Activated naive CD4-positive, alpha-beta T cell treated with anti-CD3 and anti-CD28 coated beads for 36 hours (primary cell): ENCODE measurements around the gene KRT4. TPM values are rescaled to one million over a fixed set of nuclear protein-coding genes. Genes with fewer than 3 reads are reported as not detected.
"Not testable (repeated sequence)": the region's sequence is repeated elsewhere in the genome, so short reads cannot be mapped to it uniquely, and the experiment has no call there.

ENCODE experiments used
- CTCF ChIA-PET: fragments of 350-600 bp; sonication (Branson Sonifier 250); formaldehyde crosslinking; loops from one replicate; lab custom pipeline; 2021; ENCODE audit warnings: antibody characterized with exemption; lab: Charles Lee
- DNase-seq: peaks from one replicate; pipeline ENCODE4 v3.0.0-alpha.2; 2020
- H3K27ac Mint-ChIP-seq: one replicate; pipeline ENCODE4 v1.8.0; 2021; ENCODE audit warnings: mild to moderate bottlenecking, mixed read lengths
- H3K27me3 Mint-ChIP-seq: one replicate; pipeline ENCODE4 v1.8.0; 2021; ENCODE audit warnings: low read depth, mixed read lengths
- H3K36me3 Mint-ChIP-seq: one replicate; pipeline ENCODE4 v1.8.0; 2021; ENCODE audit warnings: low read depth, mixed read lengths
- H3K4me1 Mint-ChIP-seq: one replicate; pipeline ENCODE4 v1.8.0; 2021; ENCODE audit warnings: low read depth, mixed read lengths
- H3K4me3 Mint-ChIP-seq: one replicate; pipeline ENCODE4 v1.8.0; 2021; ENCODE audit warnings: mild to moderate bottlenecking, moderate library complexity, mixed read lengths
- H3K9me3 Mint-ChIP-seq: one replicate; pipeline ENCODE4 v1.8.0; 2021; ENCODE audit warnings: mixed read lengths
- intact Hi-C: fragments of 100-400 bp; cut with micrococcal nuclease; formaldehyde crosslinking; loops from one replicate; pipeline ENCODE4 v1.15.1; 2023
- total RNA-seq, 2 experiments: library from RNA; stranded (reverse); gene quantifications; one replicate each; pipeline ENCODE4 v1.2.3, GENCODE V29; 2021

KRT4 gene
- total RNA-seq, 2 experiments from 2014 or later = not detected

GRCh38 chr12:52798671-52799504 is 15.0 kb downstream of the KRT4 start:
- no peak overlapping the region for H3K27ac Mint-ChIP-seq
- H3K4me3 Mint-ChIP-seq = no peak overlapping the region
- no peak for DNase-seq
- H3K9me3 Mint-ChIP-seq = no peaks in the 10 kb centered on the region
- H3K36me3 Mint-ChIP-seq = no peaks in the 10 kb centered on the region
- no peaks in the 10 kb centered on the region for H3K4me1 Mint-ChIP-seq
- CTCF ChIA-PET = no interaction called here
- intact Hi-C loops = no loop called here
- no peaks in the 10 kb centered on the region for H3K27me3 Mint-ChIP-seq

- no peaks in the 10 kb centered on the region for H3K27me3 Mint-ChIP-seq
- intact Hi-C loops = no loop called here
- H3K36me3 Mint-ChIP-seq = no peaks in the 10 kb centered on the region
- no peak for DNase-seq
- no peak overlapping the region for H3K27ac Mint-ChIP-seq
- no peak overlapping the region for H3K4me3 Mint-ChIP-seq
- no peaks in the 10 kb centered on the region for H3K4me1 Mint-ChIP-seq
- no peaks in the 10 kb centered on the region for H3K9me3 Mint-ChIP-seq
- CTCF ChIA-PET = interaction anchor here (0.7 to 1.4 kb wide), 2 partner anchors 9 to 81 kb away, joined by 3 to 4 read pairs; no protein-coding TSS in a partner anchor
These were observed 15.8 kb downstream of the KRT4 start for GRCh38 chr12:52798003-52798670.

DNA sequence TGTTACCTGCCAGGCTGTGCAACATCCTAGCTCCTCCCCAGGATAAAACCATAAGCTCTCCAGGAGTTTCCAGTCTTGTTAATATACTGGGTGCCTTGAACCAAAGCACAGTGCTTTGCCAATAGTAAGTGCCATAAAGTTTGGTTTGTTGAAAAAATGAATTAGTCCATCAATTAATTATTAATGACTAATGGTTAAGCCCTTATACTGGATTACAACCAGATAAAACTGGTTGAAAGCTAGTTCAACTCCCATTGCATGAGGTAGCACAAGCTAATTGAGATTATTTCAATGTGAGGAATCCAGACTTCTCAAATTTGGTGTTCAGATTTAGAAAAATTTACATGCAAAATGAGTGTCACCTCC is 16.4 kb downstream of the KRT4 start:
- Mint-ChIP-seq H3K9me3 (no peaks in the 10 kb centered on the region), H3K27me3 (no peaks in the 10 kb centered on the region), H3K4me3 (no peak overlapping the region), H3K27ac (no peak overlapping the region), H3K4me1 (no peaks in the 10 kb centered on the region), H3K36me3 (no peaks in the 10 kb centered on the region)
- no peak for DNase-seq
- intact Hi-C loops = no loop called here
- CTCF ChIA-PET = interaction anchor here (0.7 to 1.4 kb wide), 2 partner anchors 9 to 82 kb away, joined by 3 to 4 read pairs; no protein-coding TSS in a partner anchor

DNA sequence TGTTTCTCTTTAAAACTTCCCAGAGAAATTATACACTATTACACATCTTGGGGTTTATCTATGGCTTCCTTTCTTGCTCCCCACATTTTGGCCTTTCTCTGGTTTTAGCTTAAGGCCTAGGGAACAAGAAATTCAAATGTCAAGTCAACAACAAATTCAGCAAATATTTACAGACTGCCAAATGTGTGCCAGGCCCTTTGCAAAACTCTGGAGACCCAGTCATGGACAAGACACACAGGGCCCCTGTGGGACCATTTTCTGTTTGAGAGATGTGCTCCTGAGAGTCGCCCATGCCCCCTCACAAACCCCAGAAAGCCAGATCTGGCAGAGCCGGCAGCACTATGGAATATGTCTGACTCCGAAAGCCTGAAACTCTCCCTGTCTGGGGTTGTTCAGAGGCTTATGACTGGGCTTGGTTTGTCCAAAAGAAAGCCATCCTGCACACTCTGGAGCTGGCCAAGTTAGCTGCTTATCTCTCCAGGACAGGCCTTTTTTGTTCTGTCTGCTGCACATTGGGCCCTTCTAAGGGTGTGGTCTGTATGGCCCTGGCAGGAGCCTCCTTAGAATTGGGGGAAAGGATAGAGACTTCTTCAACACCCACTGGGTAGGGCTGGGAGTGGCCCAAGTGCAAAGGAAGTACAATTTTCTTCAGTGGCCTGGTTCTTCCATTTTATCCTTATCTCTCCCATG is 16.9 kb downstream of the KRT4 start:
- Mint-ChIP-seq H3K27me3 (no peaks in the 10 kb centered on the region), H3K27ac (no peak overlapping the region)

GRCh38 chr12:52796429-52796794 is 17.5 kb downstream of the KRT4 start:
- intact Hi-C loops = no loop called here
- no peak for DNase-seq
- no peak overlapping the region for H3K27ac Mint-ChIP-seq
- H3K36me3 Mint-ChIP-seq = no peaks in the 10 kb centered on the region
- H3K4me3 Mint-ChIP-seq = no peak overlapping the region
- CTCF ChIA-PET = no interaction called here
- H3K9me3 Mint-ChIP-seq = no peaks in the 10 kb centered on the region
- H3K27me3 Mint-ChIP-seq = no peaks in the 10 kb centered on the region
- H3K4me1 Mint-ChIP-seq = peaks cover 2% of the 10 kb centered on the region

More for the DNA sequence above, 16.9 kb downstream of the KRT4 start:
- no peak for DNase-seq
- H3K9me3 Mint-ChIP-seq = no peaks in the 10 kb centered on the region
- intact Hi-C loops = no loop called here
- CTCF ChIA-PET = interaction anchor here (1.4 kb wide), 1 partner anchor 82 kb away, joined by 4 read pairs; no protein-coding TSS in a partner anchor
- H3K36me3 Mint-ChIP-seq = no peaks in the 10 kb centered on the region
- H3K4me1 Mint-ChIP-seq = no peaks in the 10 kb centered on the region
- no peak overlapping the region for H3K4me3 Mint-ChIP-seq

- H3K4me3 Mint-ChIP-seq = no peak within 1 kb of the TSS
- peaks cover 2% of the 10 kb centered on the region for H3K4me1 Mint-ChIP-seq
These were observed 18.1 kb downstream of the KRT4 start, which contains the start of gene KRT3 for GRCh38 chr12:52795694-52796428. Gene KRT3 (minus strand): TSS chr12:52796117. CDS start chr12:52796042, 75 bp downstream.

DNA sequence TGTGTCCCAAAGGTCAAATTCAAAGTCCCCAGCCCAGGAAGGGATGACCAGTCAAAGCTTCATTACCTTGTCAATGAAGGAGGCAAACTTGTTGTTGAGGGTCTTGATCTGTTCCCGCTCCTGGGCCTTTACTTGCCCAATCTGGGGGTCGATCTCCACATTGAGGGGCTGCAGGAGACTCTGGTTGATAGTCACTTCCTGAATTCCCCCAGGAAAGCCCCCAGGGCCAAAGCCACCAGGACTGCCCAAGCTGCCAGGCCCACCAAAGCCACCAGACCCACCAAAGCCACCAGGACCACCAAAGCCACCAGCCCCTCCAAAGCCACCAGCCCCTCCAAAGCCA is 18.6 kb downstream of the KRT4 start:
- intact Hi-C loops, H3K27ac Mint-ChIP-seq, H3K9me3 Mint-ChIP-seq, H3K36me3 Mint-ChIP-seq, DNase-seq, H3K4me3 Mint-ChIP-seq, H3K4me1 Mint-ChIP-seq, H3K27me3 Mint-ChIP-seq: not testable (repeated sequence)
- CTCF ChIA-PET = interaction anchor here (0.8 kb wide), 1 partner anchor 769 kb away, joined by 3 read pairs; no protein-coding TSS in a partner anchor

More at GRCh38 chr12:52795694-52796428, 18.1 kb downstream of the KRT4 start, which contains the start of gene KRT3:
- CTCF ChIA-PET = no interaction called here
- Mint-ChIP-seq H3K27me3 (no peaks in the 10 kb centered on the region), H3K9me3 (no peaks in the 10 kb centered on the region), H3K27ac (no peak within 1 kb of the TSS), H3K36me3 (no peaks in the 10 kb centered on the region)
- no peak for DNase-seq
- intact Hi-C loops = no loop called here

- intact Hi-C loops = no loop called here
- Mint-ChIP-seq H3K27me3 (peaks cover 8% of the 10 kb centered on the region), H3K9me3 (no peaks in the 10 kb centered on the region), H3K36me3 (no peaks in the 10 kb centered on the region), H3K4me1 (peaks cover 9% of the 10 kb centered on the region), H3K27ac (no peak overlapping the region), H3K4me3 (no peak overlapping the region)
- no peak for DNase-seq
- CTCF ChIA-PET = interaction anchor here (0.8 kb wide), 1 partner anchor 769 kb away, joined by 3 read pairs; no protein-coding TSS in a partner anchor
These were observed 19.2 kb downstream of the KRT4 start for GRCh38 chr12:52794479-52795331.

DNA sequence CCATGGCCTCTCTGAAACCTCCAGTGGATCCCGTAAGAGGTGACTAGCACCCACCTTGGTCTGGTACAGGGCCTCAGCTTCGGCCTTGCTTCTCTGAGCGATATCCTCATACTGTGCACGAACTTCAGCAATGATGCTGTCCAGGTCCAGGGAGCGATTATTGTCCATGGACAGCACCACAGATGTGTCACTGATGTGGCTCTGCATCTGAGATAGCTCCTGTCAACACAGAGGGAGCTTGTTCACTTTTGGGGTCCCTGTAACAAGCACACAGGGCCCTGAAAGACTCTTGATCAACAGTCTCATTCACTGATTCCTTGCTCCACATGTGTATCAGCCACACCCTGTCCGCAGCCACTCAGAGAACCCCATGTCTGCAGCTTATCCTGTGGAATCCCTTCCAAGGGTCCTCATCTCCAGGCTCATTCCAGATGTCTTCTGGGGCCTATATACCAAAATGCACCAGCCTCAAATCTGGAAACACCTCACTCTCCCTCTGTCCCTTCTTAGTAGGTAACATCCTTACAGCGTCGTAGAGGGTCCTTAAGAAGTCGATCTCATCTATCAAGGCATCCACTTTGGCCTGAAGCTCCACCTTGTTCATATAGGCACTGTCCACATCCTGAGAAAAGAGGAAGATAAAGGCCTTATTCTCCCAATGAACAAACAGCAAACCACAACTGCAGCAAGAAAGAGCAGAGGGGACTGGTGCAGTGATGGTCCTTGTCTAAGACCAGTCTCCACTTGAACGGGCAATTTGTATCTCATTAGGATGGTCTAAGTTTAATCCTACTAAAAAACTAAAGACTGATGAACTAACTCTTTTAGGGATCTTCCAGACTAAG is 21.5 kb downstream of the KRT4 start:
- no peaks in the 10 kb centered on the region for H3K36me3 Mint-ChIP-seq
- no peak overlapping the region for H3K27ac Mint-ChIP-seq
- peaks cover 14% of the 10 kb centered on the region for H3K27me3 Mint-ChIP-seq
- H3K4me3 Mint-ChIP-seq = no peak overlapping the region
- CTCF ChIA-PET = interaction anchor here (0.6 to 1.4 kb wide), 3 partner anchors 87 to 913 kb away, joined by 3 to 5 read pairs (median 5); no protein-coding TSS in a partner anchor
- DNase-seq = no peak
- H3K4me1 Mint-ChIP-seq = peaks cover 13% of the 10 kb centered on the region
- intact Hi-C loops = no loop called here
- H3K9me3 Mint-ChIP-seq = no peaks in the 10 kb centered on the region

- peaks cover 14% of the 10 kb centered on the region for H3K27me3 Mint-ChIP-seq
- H3K9me3 Mint-ChIP-seq = no peaks in the 10 kb centered on the region
- no peaks in the 10 kb centered on the region for H3K36me3 Mint-ChIP-seq
- peaks cover 13% of the 10 kb centered on the region for H3K4me1 Mint-ChIP-seq
- CTCF ChIA-PET = interaction anchor here (0.8 to 1.6 kb wide), 4 partner anchors 88 to 93 kb away, joined by 3 to 5 read pairs (median 4); no protein-coding TSS in a partner anchor
- H3K4me3 Mint-ChIP-seq = no peak overlapping the region
- no peak for DNase-seq
- intact Hi-C loops = no loop called here
- H3K27ac Mint-ChIP-seq = no peak overlapping the region
These were observed 22.4 kb downstream of the KRT4 start for GRCh38 chr12:52791271-52792184.
